Neural progenitor cell (in vitro differentiated cells): ENCODE results near the gene THG1L.

Experiments
- CTCF ChIP-seq: fragments of 200-600 bp; sonication (generic); IDR thresholded peaks from 2 replicates; pipeline ENCODE4 v1.5.1; 2017; ENCODE audit warnings: antibody characterized with exemption, mild to moderate bottlenecking
- EZH2 ChIP-seq: fragments of 200-600 bp; sonication (generic); IDR thresholded peaks from 2 replicates; pipeline ENCODE4 v1.6.1; 2017; ENCODE audit warnings: antibody characterized with exemption, mild to moderate bottlenecking, moderate library complexity
- EZH2phosphoT487 ChIP-seq: fragments of 200-600 bp; sonication (generic); IDR thresholded peaks from 2 replicates; pipeline ENCODE4 v1.6.1; 2017; ENCODE audit warnings: antibody characterized with exemption

- TF ChIP-seq CTCF (no peak), EZH2 (no peak), EZH2phosphoT487 (no peak)
Measured at GRCh38 chr5:157767689-157768088, 36.5 kb downstream of the THG1L start.
